K562 (cell line): ENCODE results near the gene BUB3. TPM values are rescaled to one million over a fixed set of nuclear protein-coding genes. Genes with fewer than 3 reads are reported as not detected.
A peak's percentile ranks its signal among the peaks of the same experiment; 100 is the strongest.

ENCODE experiments used
- ATAC-seq: fragments of 200-7000 bp; cut with Tn5 transposase; 3 replicates; pipeline ENCODE4 v1.9.1; 2020; ENCODE audit warnings: moderate library complexity
- BruUV-seq: library from RNA; stranded (reverse); fragments of 400-500 nt; replicated peaks from 2 replicates; lab custom pipeline; 2021; lab: Mats Ljungman, UMichigan
- CTCF ChIA-PET: fragments of 300-600 bp; formaldehyde crosslinking; extraction: SDS; loops from one replicate; lab custom pipeline; 2021; ENCODE audit warnings: low intra/inter-chr PET ratio; lab: Yijun Ruan, JAX
- POLR2A ChIA-PET: fragments of 300-600, 350-650 bp; sonication (Branson Sonifier 250); formaldehyde crosslinking; extraction: SDS; loops from one replicate; lab custom pipeline; 2021; ENCODE audit warnings: antibody characterized with exemption, inconsistent platforms; lab: Yijun Ruan, JAX
- DNase-seq, 4 experiments: peaks; one replicate each; pipeline versions ENCODE4 v3.0.0 to v3.0.0-alpha.2; 2011 to 2018; ENCODE audit warnings: low spot score in 3 of 4, mixed read lengths in 3 of 4; ENCODE audit errors: extremely low read depth in 1 of 4
- FAIRE-seq: peaks from 2 replicates; lab custom pipeline; 2011; peaks lifted over from hg19 to GRCh38; lab: Jason Lieb, UNC
- H2AFZ ChIP-seq: 2 replicates; pipeline ENCODE4 v1.6.0; 2011; ENCODE audit warnings: low read depth, low read length, control low read depth, inconsistent platforms
- H3K27ac ChIP-seq: fragments of 200-600 bp; 3 replicates; pipeline ENCODE4 v1.8.0; 2011; ENCODE audit warnings: low read depth, mild to moderate bottlenecking, control low read depth, inconsistent platforms, low read length, moderate library complexity, mixed read lengths; ENCODE audit errors: extremely low read depth
- H3K27me3 ChIP-seq, 2 experiments: fragments of 300-600 bp in 1 of 2; 2 replicates in 1 of 2; 3 replicates in 1 of 2; pipeline versions ENCODE4 v1.6.0 to v1.8.0; 2011; ENCODE audit warnings: inconsistent platforms in 2 of 2, low read length in 2 of 2, mild to moderate bottlenecking in 1 of 2, mixed read lengths in 1 of 2, moderate library complexity in 1 of 2; ENCODE audit not compliant: control insufficient read depth in 2 of 2, insufficient read depth in 2 of 2
- H3K36me3 ChIP-seq: fragments of 300-600 bp; 3 replicates; pipeline ENCODE4 v1.8.0; 2011; ENCODE audit warnings: mild to moderate bottlenecking, low read length, inconsistent platforms; ENCODE audit not compliant: control insufficient read depth, insufficient read depth
- H3K4me1 ChIP-seq, 2 experiments: fragments of 200-600 bp in 1 of 2; replicated peaks in 1 of 2; 2 replicates in 1 of 2; 3 replicates in 1 of 2; pipeline versions ENCODE4 v1.5.1 to v1.8.0; 2011; ENCODE audit warnings: inconsistent platforms in 2 of 2, low read length in 2 of 2, mild to moderate bottlenecking in 1 of 2, mixed read lengths in 1 of 2, moderate library complexity in 1 of 2; ENCODE audit not compliant: control insufficient read depth in 2 of 2, insufficient read depth in 2 of 2
- H3K4me2 ChIP-seq: 2 replicates; pipeline ENCODE4 v1.6.1; 2011; ENCODE audit warnings: low read length, control low read depth, inconsistent platforms, mixed read lengths; ENCODE audit not compliant: insufficient read depth
- H3K4me3 ChIP-seq: fragments of 200-600 bp; sonication (generic), shearing (Covaris generic); 2 replicates; pipeline ENCODE4 v1.5.1; 2016; ENCODE audit warnings: control low read depth, inconsistent platforms
- H3K79me2 ChIP-seq: fragments of 200-600 bp; 3 replicates; pipeline ENCODE4 v1.8.0; 2011; ENCODE audit warnings: low read length, inconsistent platforms; ENCODE audit not compliant: control insufficient read depth, insufficient read depth
- H3K9ac ChIP-seq, 2 experiments: 2 replicates each; pipeline versions ENCODE4 v1.6.0 to v1.6.1; 2011; ENCODE audit warnings: low read depth in 2 of 2, low read length in 2 of 2, control low read depth in 1 of 2, inconsistent platforms in 1 of 2, mild to moderate bottlenecking in 1 of 2, mixed read lengths in 1 of 2; ENCODE audit not compliant: insufficient read depth in 1 of 2
- H3K9me1 ChIP-seq: one replicate; pipeline ENCODE4 v1.6.0; 2011; ENCODE audit warnings: inconsistent platforms, mild to moderate bottlenecking, low read length, moderate library complexity; ENCODE audit not compliant: control insufficient read depth, insufficient read depth
- H3K9me3 ChIP-seq: replicated peaks from 2 replicates; pipeline ENCODE4 v1.5.1; 2011; ENCODE audit warnings: low read depth, low read length, inconsistent platforms; ENCODE audit not compliant: control insufficient read depth, insufficient read depth
- H4K20me1 ChIP-seq: replicated peaks from 2 replicates; pipeline ENCODE4 v1.6.1; 2011; ENCODE audit warnings: low read length, inconsistent platforms, mixed read lengths; ENCODE audit not compliant: control insufficient read depth, insufficient read depth
- ZBTB33 ChIP-seq: sonication (generic); formaldehyde crosslinking; IDR thresholded peaks from 2 replicates; pipeline ENCODE4 v1.8.1; 2023; ENCODE audit warnings: mild to moderate bottlenecking, missing genetic modification reagents
- ZNF146 ChIP-seq: IDR thresholded peaks from one replicate; pipeline ENCODE4 v1.6.1; 2018; ENCODE audit warnings: missing compliant biosample characterization; ENCODE audit not compliant: unreplicated experiment
- WGBS: fragments of 100-300 bp; shearing (Covaris generic); methylation state at CpG from one replicate; pipeline ENCODE4 v1.1.6; 2016; ENCODE audit warnings: low coverage, mixed read lengths; ENCODE audit not compliant: insufficient coverage; ENCODE audit errors: missing lambda C conversion rate; 5-methylcytosine and 5-hydroxymethylcytosine counted together
- in situ Hi-C: fragments of 300-500 bp; cut with MboI; formaldehyde crosslinking; loops from 4 replicates; pipeline ENCODE4 v1.15.0; 2018; ENCODE audit warnings: inconsistent platforms, mixed read lengths
- intact Hi-C: fragments of 100-400 bp; cut with micrococcal nuclease; formaldehyde crosslinking; loops from 2 replicates; pipeline ENCODE4 v1.14.2; 2022
- polyA plus RNA-seq, 8 experiments: library from polyadenylated mRNA; depleted of rRNA in 4 of 8; stranded (reverse) in 5 of 8; unstranded in 3 of 8; fragments of >200 nt; fragmentation: Nextera tagmentation in 2 of 8; fragmentation: Illumina TruSeq in 1 of 8; extraction: Ambion mirVana in 2 of 8; extraction: Trizol in 1 of 8; gene quantifications; 2 replicates each; pipeline versions ENCODE4 v1.2.1 to v1.2.3, GENCODE V29; 2011 to 2014; ENCODE audit warnings: inconsistent platforms in 1 of 8, missing spikeins in 1 of 8
- total RNA-seq, 7 experiments: library from RNA; depleted of rRNA in 6 of 7; stranded (reverse); fragments of >200 nt in 6 of 7; fragmentation: Illumina TruSeq in 2 of 7; extraction: Trizol in 2 of 7; gene quantifications; 2 replicates each; pipeline versions ENCODE4 v1.2.1 to v1.2.3, GENCODE V29; 2011 to 2021; ENCODE audit warnings: low replicate concordance in 1 of 7

Gene BUB3
- total and polyA plus RNA-seq, 9 of the 15 experiments (the other 6 are each of a cell fraction or from before 2014, with no cell fraction given) = 167 to 761 (median 225) TPM

GRCh38 chr10:123146013-123146893 lies 7.9 kb upstream of the BUB3 start:
- ChIA-PET POLR2A (interaction anchor here (0.6 to 1.7 kb wide), 2 partner anchors 8 to 9 kb away, joined by 3 to 8 read pairs; partner anchors contain the start of gene BUB3), CTCF (no interaction called here)
- ATAC-seq (no peak), FAIRE-seq (no peak), DNase-seq (no peak)
- Histone ChIP-seq H3K4me3 (no peak overlapping the region), H3K27ac (no peak overlapping the region), H3K9me3 (no peaks in the 10 kb centered on the region), H2AFZ (no peak overlapping the region), H3K27me3 (no peaks in the 10 kb centered on the region), H4K20me1 (no peaks in the 10 kb centered on the region), H3K36me3 (peaks cover 6% of the 10 kb centered on the region), H3K4me1 (peaks cover 9 to 20% of the 10 kb centered on the region in 2 experiments; a peak in 4 of 5 replicates), H3K79me2 (peaks cover 1% of the 10 kb centered on the region; the same call in 1 of the 3 replicates), H3K4me2 (no peak overlapping the region), H3K9ac (no peak overlapping the region), H3K9me1 (no peaks in the 10 kb centered on the region)
- intact Hi-C loops = no loop called here
- WGBS = 88% methylated on average over 25 of the region's 59 CpGs
- 0 out of 2 replicates have a peak, but pooled peaks have one; percentile 36 for TF ChIP-seq ZBTB33
- TF ChIP-seq ZNF146 (CRISPR knock-in tag) = no peak
- in situ Hi-C loops = no loop called here
- BruUV-seq = no TSS peak
